ENCODE data around the gene TBC1D4.
A peak's percentile ranks its signal among the peaks of the same experiment; 100 is the strongest.

The TBC1D4 gene

DNA sequence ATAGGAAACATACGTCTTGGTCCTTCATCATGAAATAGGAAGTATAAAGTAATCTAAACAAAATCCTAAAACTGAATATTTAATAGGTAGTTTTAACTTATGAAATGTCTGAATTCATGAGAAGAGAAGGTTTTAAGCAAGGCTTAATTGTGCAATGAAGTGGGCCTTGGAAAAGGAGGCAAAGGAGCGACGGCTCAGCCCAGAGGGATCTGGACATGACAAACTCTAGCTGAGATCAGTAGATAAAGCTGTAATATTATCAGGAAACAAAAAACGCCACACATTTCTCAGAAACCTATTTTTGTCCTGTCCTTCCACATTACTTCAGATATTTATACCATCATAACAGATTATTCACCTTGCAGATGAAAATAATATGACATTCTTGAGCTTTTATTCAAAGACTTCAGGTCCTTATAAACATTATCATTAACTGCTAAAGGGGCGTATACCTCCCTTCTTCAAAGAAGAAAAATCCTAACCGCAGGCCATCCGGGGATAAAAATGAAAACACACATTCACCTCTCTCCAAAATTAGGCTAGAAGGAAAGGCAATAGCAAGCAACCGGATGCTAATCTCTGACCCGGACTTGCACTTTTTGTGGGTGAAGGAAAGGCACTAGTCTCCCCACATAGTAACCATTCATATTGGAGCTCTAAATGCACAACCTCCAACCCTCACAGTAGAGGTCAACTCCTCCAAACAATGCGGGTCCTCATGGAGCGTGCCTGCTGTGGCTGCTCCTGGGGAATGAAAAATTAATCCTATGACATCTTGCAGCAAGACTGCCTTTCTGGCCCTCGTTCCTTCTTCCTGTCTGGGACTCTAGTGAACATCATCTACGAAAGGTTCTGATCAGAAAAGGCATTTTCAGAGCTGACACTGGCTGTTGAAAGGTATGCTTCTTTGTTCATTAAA is 108.8 kb downstream of the TBC1D4 start:
- DNase-seq (ENCODE audit: low read depth) = no peak
- no peak overlapping the region for H3K4me3 ChIP-seq (ENCODE audit: low read depth, low read length)
- TF ChIP-seq, protein P1, sequence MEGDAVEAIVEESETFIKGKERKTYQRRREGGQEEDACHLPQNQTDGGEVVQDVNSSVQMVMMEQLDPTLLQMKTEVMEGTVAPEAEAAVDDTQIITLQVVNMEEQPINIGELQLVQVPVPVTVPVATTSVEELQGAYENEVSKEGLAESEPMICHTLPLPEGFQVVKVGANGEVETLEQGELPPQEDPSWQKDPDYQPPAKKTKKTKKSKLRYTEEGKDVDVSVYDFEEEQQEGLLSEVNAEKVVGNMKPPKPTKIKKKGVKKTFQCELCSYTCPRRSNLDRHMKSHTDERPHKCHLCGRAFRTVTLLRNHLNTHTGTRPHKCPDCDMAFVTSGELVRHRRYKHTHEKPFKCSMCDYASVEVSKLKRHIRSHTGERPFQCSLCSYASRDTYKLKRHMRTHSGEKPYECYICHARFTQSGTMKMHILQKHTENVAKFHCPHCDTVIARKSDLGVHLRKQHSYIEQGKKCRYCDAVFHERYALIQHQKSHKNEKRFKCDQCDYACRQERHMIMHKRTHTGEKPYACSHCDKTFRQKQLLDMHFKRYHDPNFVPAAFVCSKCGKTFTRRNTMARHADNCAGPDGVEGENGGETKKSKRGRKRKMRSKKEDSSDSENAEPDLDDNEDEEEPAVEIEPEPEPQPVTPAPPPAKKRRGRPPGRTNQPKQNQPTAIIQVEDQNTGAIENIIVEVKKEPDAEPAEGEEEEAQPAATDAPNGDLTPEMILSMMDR (IDR thresholded peaks at IDR 0.05; ENCODE audit: low read depth, low read length, missing control alignments) = no peak
- in situ Hi-C loops (cut with HindIII; ENCODE audit: low sequenced_read_pairs) = no loop called here

- TF ChIP-seq, protein P1 (IDR thresholded peaks at IDR 0.05; ENCODE audit: low read depth, low read length, missing control alignments) = peak; percentile 53
- DNase-seq (ENCODE audit: low read depth) = no peak
- no peak overlapping the region for H3K4me3 ChIP-seq (ENCODE audit: low read depth, low read length)
- in situ Hi-C loops (cut with HindIII; ENCODE audit: low sequenced_read_pairs) = no loop called here
These were observed 109.5 kb downstream of the TBC1D4 start for GRCh38 chr13:75372517-75372916.

DNA sequence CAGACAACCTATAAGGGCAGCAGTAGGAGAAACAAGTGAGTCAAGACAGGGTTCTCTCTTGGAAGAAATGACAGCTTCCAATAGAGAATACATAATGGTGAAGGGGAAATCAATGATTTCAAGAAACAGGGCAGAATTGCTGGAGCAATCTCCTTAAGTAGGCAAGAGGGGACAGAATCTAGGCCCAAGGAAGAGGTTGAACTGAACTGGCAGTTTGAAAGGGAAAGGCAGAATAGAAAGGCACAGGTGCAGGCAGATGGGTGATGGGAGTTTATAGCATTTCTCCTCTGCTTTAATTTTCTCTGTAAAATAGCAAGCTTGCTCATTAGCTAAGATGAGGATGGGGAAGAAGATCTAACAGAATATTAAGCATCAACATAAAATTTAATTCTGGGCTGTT is 110.8 kb downstream of the TBC1D4 start:
- no peak for DNase-seq (ENCODE audit: low read depth)
- in situ Hi-C loops (cut with HindIII; ENCODE audit: low sequenced_read_pairs) = no loop called here
- H3K4me3 ChIP-seq (ENCODE audit: low read depth, low read length) = no peak overlapping the region
- TF ChIP-seq, protein P1 (IDR thresholded peaks at IDR 0.05; ENCODE audit: low read depth, low read length, missing control alignments) = no peak

- no peak overlapping the region for H3K4me3 ChIP-seq (ENCODE audit: low read depth, low read length)
- DNase-seq (ENCODE audit: low read depth) = no peak
- TF ChIP-seq, protein P1 (IDR thresholded peaks at IDR 0.05; ENCODE audit: low read depth, low read length, missing control alignments) = no peak
- in situ Hi-C loops (cut with HindIII; ENCODE audit: low sequenced_read_pairs) = no loop called here
These were observed 111.2 kb downstream of the TBC1D4 start for GRCh38 chr13:75370774-75371173.

DNA sequence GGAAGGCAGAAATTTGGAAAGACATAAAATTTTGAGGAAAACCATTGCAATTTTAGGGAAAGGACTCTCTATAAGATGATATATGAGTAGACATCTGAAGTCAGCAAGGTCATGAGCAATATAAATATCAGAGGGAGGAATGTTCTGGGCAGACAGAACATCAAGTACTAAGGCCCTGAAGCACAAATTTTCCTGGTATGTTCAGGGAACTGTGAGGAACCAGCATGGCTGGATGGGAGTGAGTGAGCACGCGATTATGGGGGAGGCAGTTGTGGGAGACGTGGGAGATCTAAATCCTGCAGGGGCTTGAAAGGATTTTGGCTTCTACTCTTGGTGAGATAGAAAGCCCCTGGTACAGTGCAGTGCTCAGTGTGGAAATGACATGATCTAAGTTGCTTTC is 112.0 kb downstream of the TBC1D4 start:
- no peak overlapping the region for H3K4me3 ChIP-seq (ENCODE audit: low read depth, low read length)
- in situ Hi-C loops (cut with HindIII; ENCODE audit: low sequenced_read_pairs) = no loop called here
- TF ChIP-seq, protein P1 (IDR thresholded peaks at IDR 0.05; ENCODE audit: low read depth, low read length, missing control alignments) = no peak
- no peak for DNase-seq (ENCODE audit: low read depth)

DNA sequence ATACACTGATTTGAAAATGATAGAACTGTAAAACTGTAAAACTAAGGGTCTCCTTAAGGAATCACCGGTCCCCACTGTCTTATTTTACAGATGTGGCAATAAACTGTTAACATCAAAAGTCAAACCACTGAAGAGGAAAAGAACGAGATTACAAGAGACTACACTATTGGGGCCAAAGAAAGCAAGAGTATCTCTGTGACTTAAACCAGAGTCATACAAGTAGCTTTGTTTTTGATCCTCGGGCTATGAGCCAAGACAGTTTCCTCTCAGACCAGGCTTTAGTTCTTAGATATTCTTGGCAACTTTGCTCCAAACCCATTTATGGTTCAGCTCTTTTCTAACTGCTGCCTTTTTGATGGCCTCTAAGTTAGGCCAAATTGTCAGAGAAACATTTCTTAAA is 113.8 kb downstream of the TBC1D4 start:
- in situ Hi-C loops (cut with HindIII; ENCODE audit: low sequenced_read_pairs) = no loop called here
- DNase-seq (ENCODE audit: low read depth) = peak; percentile 93
- H3K4me3 ChIP-seq (ENCODE audit: low read depth, low read length) = no peak overlapping the region
- TF ChIP-seq, protein P1 (IDR thresholded peaks at IDR 0.05; ENCODE audit: low read depth, low read length, missing control alignments) = no peak

Measured in astrocyte of the cerebellum (primary cell).